Measurements from ENCODE around the gene FIGNL1. TPM values are rescaled to one million over a fixed set of nuclear protein-coding genes. Genes with fewer than 3 reads are reported as not detected.

FIGNL1 gene
- total RNA-seq, 4 donors from 2014 or later, result 0.80 to 6.2 (median 3.6) TPM

GRCh38 chr7:50491209-50491608 lies 41.1 kb upstream of the FIGNL1 start:
- Histone ChIP-seq H3K36me3 (no peaks in the 10 kb centered on the region), H3K4me1 (peaks cover 0 to 2% (median under 1%) of the 10 kb centered on the region in 4 donors), H3K27me3 (no peaks in the 10 kb centered on the region), H3K27ac (no peak overlapping the region), H3K9me3 (no peaks in the 10 kb centered on the region), H3K4me3 (no peak overlapping the region)
- intact Hi-C loops (cut with DNase I; ENCODE audit: low total_unique reads) (no loop called here), in situ Hi-C loops (cut with MboI; ENCODE audit: low pct_ligation_motif_present in 1 of 4, low pct_unique_long_range_greater_than_20kb in 1 of 4, low sequenced_read_pairs in 3 of 4) (no loop called here)
- DNase-seq, result no peak
- WGBS, 2 donors (ENCODE audit: low coverage in 1 of 2), result 65 to 72% methylated on average over 5 of the region's 5 CpGs
- TF ChIP-seq CTCF (IDR thresholded peaks at IDR 0.05) (no peak), POLR2A (IDR thresholded peaks at IDR 0.05) (no peak), POLR2AphosphoS5 (IDR thresholded peaks at IDR 0.05) (no peak), EP300 (IDR thresholded peaks at IDR 0.05; ENCODE audit: low read depth) (no peak)

DNA sequence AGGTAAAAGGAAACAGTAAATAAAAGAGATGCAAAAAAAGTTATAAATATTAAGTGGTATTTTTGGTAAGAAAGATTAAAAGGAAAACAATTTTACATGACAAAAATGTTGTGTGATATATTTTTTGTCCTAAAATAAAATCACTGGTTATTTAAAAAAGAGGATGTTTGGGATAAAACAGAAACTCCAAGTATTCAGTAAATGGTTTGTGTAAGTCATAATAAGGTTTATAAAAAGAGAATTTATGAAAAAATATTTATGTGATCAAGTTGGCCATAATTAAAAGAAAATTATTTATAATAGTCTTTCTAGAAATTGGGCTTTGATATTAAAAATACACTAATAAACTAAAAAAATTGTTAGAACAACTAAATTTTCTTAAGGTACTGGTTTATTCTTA lies 38.2 kb upstream of the FIGNL1 start:
- Histone ChIP-seq H3K4me3 (no peak overlapping the region), H3K27me3 (no peaks in the 10 kb centered on the region), H3K9me3 (no peaks in the 10 kb centered on the region), H3K27ac (no peak overlapping the region), H3K36me3 (no peaks in the 10 kb centered on the region), H3K4me1 (no peaks in the 10 kb centered on the region)
- intact Hi-C loops (cut with DNase I; ENCODE audit: low total_unique reads), result no loop called here
- no peak for DNase-seq
- TF ChIP-seq CTCF (IDR thresholded peaks at IDR 0.05) (no peak), POLR2A (IDR thresholded peaks at IDR 0.05) (no peak), EP300 (IDR thresholded peaks at IDR 0.05; ENCODE audit: low read depth) (no peak), POLR2AphosphoS5 (IDR thresholded peaks at IDR 0.05) (no peak)
- in situ Hi-C loops (cut with MboI; ENCODE audit: low pct_ligation_motif_present in 1 of 4, low pct_unique_long_range_greater_than_20kb in 1 of 4, low sequenced_read_pairs in 3 of 4), result no loop called here

DNA sequence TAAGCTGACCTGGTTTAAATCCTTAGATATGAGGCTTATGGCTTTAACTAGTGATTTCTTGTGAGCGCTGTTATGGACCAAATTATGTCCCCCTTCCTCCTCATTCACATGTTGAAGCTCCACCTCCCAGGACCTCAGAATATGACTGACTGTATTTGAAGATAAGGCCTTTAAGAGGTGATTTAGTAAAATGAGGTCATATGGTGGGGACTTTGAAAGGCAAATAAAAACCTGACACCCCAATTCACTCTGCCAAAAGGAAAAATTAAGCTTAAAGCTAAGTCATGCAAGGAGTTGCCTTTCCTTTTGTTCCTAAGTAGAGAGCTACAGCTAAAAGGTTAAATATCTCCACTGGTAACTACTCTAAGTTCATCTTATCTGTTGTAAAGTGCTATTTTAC lies 36.4 kb upstream of the FIGNL1 start:
- WGBS, 2 donors (ENCODE audit: low coverage in 1 of 2), result 93 to 100% methylated on average over 1 of the region's 1 CpG
- Histone ChIP-seq H3K27ac (no peak overlapping the region), H3K27me3 (no peaks in the 10 kb centered on the region), H3K4me1 (no peaks in the 10 kb centered on the region), H3K4me3 (no peak overlapping the region), H3K9me3 (no peaks in the 10 kb centered on the region), H3K36me3 (no peaks in the 10 kb centered on the region)
- TF ChIP-seq POLR2AphosphoS5 (IDR thresholded peaks at IDR 0.05) (no peak), CTCF (IDR thresholded peaks at IDR 0.05) (no peak), EP300 (IDR thresholded peaks at IDR 0.05; ENCODE audit: low read depth) (no peak), POLR2A (IDR thresholded peaks at IDR 0.05) (no peak)
- no peak for DNase-seq
- intact Hi-C loops (cut with DNase I; ENCODE audit: low total_unique reads), result no loop called here
- in situ Hi-C loops (cut with MboI; ENCODE audit: low pct_ligation_motif_present in 1 of 4, low pct_unique_long_range_greater_than_20kb in 1 of 4, low sequenced_read_pairs in 3 of 4), result no loop called here

GRCh38 chr7:50481867-50482266 lies 31.7 kb upstream of the FIGNL1 start:
- no peak overlapping the region for H3K4me3 ChIP-seq
- H3K27ac ChIP-seq, result no peak overlapping the region
- H3K36me3 ChIP-seq, result no peaks in the 10 kb centered on the region
- no peak for DNase-seq
- no peaks in the 10 kb centered on the region for H3K4me1 ChIP-seq
- no peaks in the 10 kb centered on the region for H3K27me3 ChIP-seq
- TF ChIP-seq CTCF (IDR thresholded peaks at IDR 0.05) (no peak), POLR2A (IDR thresholded peaks at IDR 0.05) (no peak), POLR2AphosphoS5 (IDR thresholded peaks at IDR 0.05) (no peak)
- H3K9me3 ChIP-seq, result no peaks in the 10 kb centered on the region
- 89 to 91% methylated on average over 5 to 8 of the region's 8 CpGs for WGBS, 2 donors (ENCODE audit: low coverage in 1 of 2)
- in situ Hi-C loops (cut with MboI; ENCODE audit: low pct_ligation_motif_present in 1 of 4, low pct_unique_long_range_greater_than_20kb in 1 of 4, low sequenced_read_pairs in 3 of 4) (no loop called here), intact Hi-C loops (cut with DNase I; ENCODE audit: low total_unique reads) (no loop called here)

Data from transverse colon (tissue), 4 donors.